Ovary (tissue), 3 donors: Measurements from ENCODE around the gene FBXO9.

Experiments used
- CTCF ChIP-seq, 3 donors: fragments of 450-650 bp in 2 of 3; fragments of 200-600 bp in 1 of 3; IDR thresholded peaks; one replicate each; pipeline versions ENCODE4 v1.5.1 to v1.8.0; 2016 to 2022; ENCODE audit warnings: antibody characterized with exemption in 3 of 3, mild to moderate bottlenecking in 1 of 3
- EP300 ChIP-seq: sonication (generic); formaldehyde crosslinking; IDR thresholded peaks from one replicate; pipeline ENCODE4 v1.6.1; 2017; ENCODE audit warnings: antibody characterized with exemption
- POLR2A ChIP-seq: fragments of 450-650 bp; IDR thresholded peaks from one replicate; pipeline ENCODE4 v1.6.1; 2017; ENCODE audit warnings: antibody characterized with exemption, mild to moderate bottlenecking, moderate library complexity
- donor health status: DM: no; HTN: no; CAD: no.

- TF ChIP-seq POLR2A (no peak), CTCF (IDR thresholded peaks at IDR 0.05) (no peak), EP300 (no peak)
Measured at GRCh38 chr6:53142810-53143209, 77.6 kb downstream of the FBXO9 start.
